Fibroblast of villous mesenchyme (primary cell): ENCODE results near the gene CYP4F2. TPM values are rescaled to one million over a fixed set of nuclear protein-coding genes. Genes with fewer than 3 reads are reported as not detected.

ENCODE experiments used
- DNase-seq: peaks from one replicate; pipeline ENCODE4 v3.0.0-alpha.2; 2010; ENCODE audit warnings: low read depth
- H3K4me3 ChIP-seq: 2 replicates; pipeline ENCODE4 v1.5.1; 2011; ENCODE audit warnings: low read depth, mild to moderate bottlenecking, low read length
- CTCF ChIP-seq: IDR thresholded peaks from 2 replicates; pipeline ENCODE4 v1.5.1; 2012; ENCODE audit warnings: low read depth, mild to moderate bottlenecking, low read length; ENCODE audit not compliant: insufficient read depth
- total RNA-seq: library from RNA; depleted of rRNA; stranded (reverse); fragments of >200 nt; gene quantifications from 2 replicates; pipeline ENCODE4 v1.2.3, GENCODE V29; 2012

CYP4F2 gene
- total RNA-seq = not detected in 2 replicates

GRCh38 chr19:15897738-15898276 is at the start of gene CYP4F2:
TSS of gene CYP4F2 (minus strand) at chr19:15898074. CDS start at chr19:15897611, 463 bp downstream.
- no peak within 1 kb of the TSS for H3K4me3 ChIP-seq
- no peak for DNase-seq
- no peak for TF ChIP-seq CTCF

GRCh38 chr19:15945301-15945700 is 47.4 kb upstream of the CYP4F2 start:
- no peak for DNase-seq
- H3K4me3 ChIP-seq = no peak overlapping the region
- no peak for TF ChIP-seq CTCF

- no peak overlapping the region for H3K4me3 ChIP-seq
- no peak for TF ChIP-seq CTCF
- DNase-seq = no peak
Measured at GRCh38 chr19:15944401-15944800, 46.5 kb upstream of the CYP4F2 start.

- no peak for TF ChIP-seq CTCF
- no peak overlapping the region for H3K4me3 ChIP-seq
- DNase-seq = no peak
Measured at GRCh38 chr19:15937771-15938170, 39.9 kb upstream of the CYP4F2 start.

- no peak for TF ChIP-seq CTCF
Measured at GRCh38 chr19:15936950-15937349, 39.1 kb upstream of the CYP4F2 start.

GRCh38 chr19:15936173-15936572 is 38.3 kb upstream of the CYP4F2 start:
- H3K4me3 ChIP-seq = no peak overlapping the region
- DNase-seq = no peak
- TF ChIP-seq CTCF = no peak

More at GRCh38 chr19:15936950-15937349, 39.1 kb upstream of the CYP4F2 start:
- no peak for DNase-seq
- H3K4me3 ChIP-seq = no peak overlapping the region

- DNase-seq = no peak
- no peak for TF ChIP-seq CTCF
- H3K4me3 ChIP-seq = no peak overlapping the region
Measured at GRCh38 chr19:15935167-15935702, 37.4 kb upstream of the CYP4F2 start.
